HL-60 (cell line): Measurements from ENCODE around the gene TTC28.

Experiments used
- DNase-seq, 2 experiments: peaks; one replicate each; pipeline ENCODE4 v3.0.0-alpha.2; 2010 to 2020; ENCODE audit warnings: low read depth in 1 of 2, low spot score in 1 of 2
- H3K27ac ChIP-seq: fragments of 250-450 bp; sonication (Bioruptor Pico); replicated peaks from 2 replicates; pipeline ENCODE4 v1.5.1; 2020; ENCODE audit warnings: mild to moderate bottlenecking, moderate library complexity
- H3K27me3 ChIP-seq: fragments of 250-450 bp; sonication (Bioruptor Pico); 2 replicates; pipeline ENCODE4 v1.5.1; 2021; ENCODE audit warnings: mild to moderate bottlenecking, moderate library complexity; ENCODE audit not compliant: insufficient read depth, poor library complexity, severe bottlenecking
- H3K4me3 ChIP-seq: replicated peaks from 2 replicates; pipeline ENCODE4 v1.5.1; 2011; ENCODE audit warnings: mild to moderate bottlenecking, control low read depth, low read length; ENCODE audit not compliant: insufficient read depth
- CTCF ChIP-seq: IDR thresholded peaks from one replicate; pipeline ENCODE4 v1.5.1; 2011; ENCODE audit warnings: low read length, control low read depth, inconsistent platforms; ENCODE audit not compliant: insufficient read depth
- GABPA ChIP-seq: IDR thresholded peaks from 2 replicates; pipeline ENCODE4 v1.6.1; 2012; ENCODE audit warnings: low read depth
- POLR2AphosphoS5 ChIP-seq: IDR thresholded peaks from 2 replicates; pipeline ENCODE4 v1.6.1; 2012; ENCODE audit warnings: low read depth
- REST ChIP-seq: IDR thresholded peaks from 2 replicates; pipeline ENCODE4 v1.6.1; 2012; ENCODE audit warnings: low read depth; ENCODE audit not compliant: insufficient replicate concordance
- SPI1 ChIP-seq: IDR thresholded peaks from 2 replicates; pipeline ENCODE4 v1.6.1; 2012; ENCODE audit warnings: low read depth, mild to moderate bottlenecking, borderline replicate concordance

Gene TTC28

GRCh38 chr22:28435140-28435768 lies 244.4 kb downstream of the TTC28 start:
- Histone ChIP-seq H3K27ac (no peak overlapping the region), H3K27me3 (peaks cover 2% of the 10 kb centered on the region), H3K4me3 (no peak overlapping the region)
- DNase-seq: no peak
- TF ChIP-seq SPI1: no peak
- TF ChIP-seq CTCF: no peak
- no peak for TF ChIP-seq POLR2AphosphoS5
- no peak for TF ChIP-seq GABPA
- TF ChIP-seq REST: no peak

DNA sequence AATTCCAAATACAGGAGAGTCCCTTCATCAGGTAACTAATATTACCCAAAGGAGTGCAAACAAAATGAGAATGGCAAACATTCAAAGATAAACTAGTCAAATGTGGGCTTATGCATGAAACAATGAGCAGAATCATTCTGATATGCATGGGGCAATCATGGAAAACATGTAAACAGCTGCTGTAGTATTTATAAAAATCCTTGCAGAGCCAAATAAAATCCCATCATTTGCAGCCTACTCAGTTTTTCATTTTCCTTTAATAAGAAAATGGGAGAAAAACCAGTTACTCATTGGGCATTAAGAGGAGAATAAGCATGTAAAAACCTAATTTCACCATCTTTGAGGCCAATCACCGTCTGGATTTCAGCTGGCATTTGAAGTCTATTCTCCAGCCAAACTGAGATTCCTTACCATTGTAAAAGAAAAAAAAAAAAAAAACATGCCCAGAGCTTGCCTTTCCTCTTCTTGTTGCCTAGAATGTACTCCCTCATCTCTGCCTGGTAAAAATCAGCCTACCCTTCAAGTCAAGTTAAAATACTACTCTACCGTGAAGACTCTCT lies 249.1 kb downstream of the TTC28 start:
- no peak for DNase-seq
- Histone ChIP-seq H3K27me3 (peaks cover 5% of the 10 kb centered on the region), H3K4me3 (no peak overlapping the region), H3K27ac (no peak overlapping the region)
- no peak for TF ChIP-seq REST
- no peak for TF ChIP-seq CTCF
- TF ChIP-seq SPI1: no peak
- no peak for TF ChIP-seq GABPA
- no peak for TF ChIP-seq POLR2AphosphoS5

DNA sequence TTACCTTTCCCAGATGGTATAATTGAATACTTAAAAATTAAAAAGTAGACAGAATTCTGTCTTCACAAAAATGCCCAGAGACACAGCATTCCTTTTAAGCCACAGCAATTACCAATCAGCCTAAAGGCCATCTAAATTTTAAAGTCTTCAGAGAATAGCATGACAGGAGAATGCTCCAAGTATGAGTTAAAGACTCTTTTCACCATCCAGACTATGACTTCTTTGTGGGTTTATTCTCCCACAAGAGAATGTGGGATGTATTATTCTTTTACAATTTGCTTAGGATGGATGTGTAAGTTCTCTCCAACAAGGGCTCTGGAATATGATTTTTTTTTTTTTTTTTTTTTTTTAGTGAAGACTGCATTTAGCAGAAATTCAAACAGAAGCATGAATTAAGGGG lies 249.9 kb downstream of the TTC28 start:
- no peak for DNase-seq

More for the DNA sequence above, 249.9 kb downstream of the TTC28 start:
- Histone ChIP-seq H3K4me3 (no peak overlapping the region), H3K27me3 (peaks cover 5% of the 10 kb centered on the region), H3K27ac (no peak overlapping the region)
- no peak for TF ChIP-seq REST
- TF ChIP-seq GABPA: no peak
- no peak for TF ChIP-seq SPI1
- no peak for TF ChIP-seq POLR2AphosphoS5
- no peak for TF ChIP-seq CTCF
